Thyroid gland (tissue), 4 donors: Measurements from ENCODE around the gene CACNA1H.

Experiments used
- CTCF ChIP-seq, 6 experiments: fragments of 200-600 bp in 3 of 6; fragments of 450-650 bp in 3 of 6; sonication (generic) in 3 of 6; IDR thresholded peaks; one replicate each; pipeline ENCODE4 v1.5.1; 2016 to 2019; ENCODE audit warnings: antibody characterized with exemption in 6 of 6, mild to moderate bottlenecking in 2 of 6, inconsistent platforms in 1 of 6, moderate library complexity in 1 of 6
- POLR2A ChIP-seq, 2 donors: fragments of 450-650 bp; IDR thresholded peaks; one replicate each; pipeline ENCODE4 v1.6.1; 2017; ENCODE audit warnings: antibody characterized with exemption in 2 of 2, mild to moderate bottlenecking in 2 of 2, moderate library complexity in 1 of 2

- TF ChIP-seq CTCF (IDR thresholded peaks at IDR 0.05) (no peak), POLR2A (IDR thresholded peaks at IDR 0.05) (no peak)
Observed at GRCh38 chr16:1171001-1171400, 18.1 kb downstream of the CACNA1H start.
